ENCODE data around the gene CELA3A. TPM values are rescaled to one million over a fixed set of nuclear protein-coding genes. Genes with fewer than 3 reads are reported as not detected.

The CELA3A gene
- total and polyA plus RNA-seq, 2 of the 13 experiments (the other 11 are each of a cell fraction or from before 2014, with no cell fraction given) = 0.09 TPM; not detected in 1

- 0 out of 2 replicates have a peak, but pooled peaks have one; percentile 69 for TF ChIP-seq ZBTB34 (CRISPR knock-in tag; IDR thresholded peaks at IDR 0.05)
- TF ChIP-seq JARID2 (CRISPR knock-in tag; IDR thresholded peaks at IDR 0.05; ENCODE audit: insufficient replicate concordance) = no peak
- TF ChIP-seq ZNF710 (CRISPR knock-in tag; IDR thresholded peaks at IDR 0.05; ENCODE audit: borderline replicate concordance) = no peak
- TF ChIP-seq PAXIP1 (CRISPR knock-in tag; conservative IDR thresholded peaks at IDR 0.05) = 0 out of 2 replicates have a peak, but pooled peaks have one; percentile 36
- no peak for TF ChIP-seq MEIS2 (CRISPR knock-in tag; IDR thresholded peaks at IDR 0.05)
- peak; percentile 96 for TF ChIP-seq ZNF263 (CRISPR knock-in tag; IDR thresholded peaks at IDR 0.05)
- TF ChIP-seq NONO (IDR thresholded peaks at IDR 0.05) = no peak
- TF ChIP-seq NONO (CRISPR knock-in tag; conservative IDR thresholded peaks at IDR 0.05) = 0 out of 2 replicates have a peak, but pooled peaks have one; percentile 22
- peak; percentile 24; the same call in 1 of the 2 replicates for TF ChIP-seq HNF1B (CRISPR knock-in tag; IDR thresholded peaks at IDR 0.05)
- TF ChIP-seq TOPORS (CRISPR knock-in tag; IDR thresholded peaks at IDR 0.05) = no peak
- no peak for TF ChIP-seq NR2F6 (IDR thresholded peaks at IDR 0.05)
- 0 out of 2 replicates have a peak, but pooled peaks have one; percentile 7 for TF ChIP-seq NR2F6 (CRISPR knock-in tag; IDR thresholded peaks at IDR 0.05)
- no peak for TF ChIP-seq HOXA5 (CRISPR knock-in tag; IDR thresholded peaks at IDR 0.05)
Observed at GRCh38 chr1:21956720-21957552, 44.5 kb upstream of the CELA3A start (continued).
